A549 (cell line): Measurements from ENCODE around the gene PAQR8. TPM values are rescaled to one million over a fixed set of nuclear protein-coding genes. Genes with fewer than 3 reads are reported as not detected.

ENCODE experiments used
- ATAC-seq, 2 experiments: fragments of 200-7000 bp in 1 of 2; fragments of >200 bp in 1 of 2; cut with Nextera tagmentation in 1 of 2; cut with Tn5 transposase in 1 of 2; 3 replicates each; pipeline versions ENCODE4 v1.8.0 to v1.9.1; 2018 to 2020; ENCODE audit warnings: mild to moderate bottlenecking in 1 of 2, moderate library complexity in 1 of 2
- CTCF ChIA-PET: fragments of 300-600 bp; sonication (Branson Sonifier 250); formaldehyde crosslinking; extraction: SDS; loops from one replicate; lab custom pipeline; 2021; ENCODE audit warnings: antibody characterized with exemption, inconsistent platforms; lab: Yijun Ruan, JAX
- POLR2A ChIA-PET: fragments of 350-600 bp; formaldehyde crosslinking; extraction: SDS; loops from one replicate; lab custom pipeline; 2021; ENCODE audit warnings: antibody characterized with exemption, inconsistent platforms; lab: Yijun Ruan, JAX
- DNase-seq, 2 experiments: peaks; one replicate each; pipeline versions ENCODE4 v3.0.0 to v3.0.0-alpha.2; 2011 to 2016; ENCODE audit warnings: low read depth in 1 of 2, low spot score in 1 of 2
- FAIRE-seq: peaks from 2 replicates; lab custom pipeline; 2011; peaks lifted over from hg19 to GRCh38; lab: Jason Lieb, UNC
- H3K27ac ChIP-seq, 2 experiments: fragments of >200 bp; sonication (Bioruptor Twin); formaldehyde crosslinking; 3 replicates each; pipeline ENCODE4 v1.5.1; 2016 to 2017
- H3K4me1 ChIP-seq: fragments of >200 bp; sonication (Bioruptor Twin); formaldehyde crosslinking; 3 replicates; pipeline ENCODE4 v1.6.1; 2016
- H3K4me2 ChIP-seq: fragments of >200 bp; sonication (Bioruptor Twin); formaldehyde crosslinking; 3 replicates; pipeline ENCODE4 v1.6.1; 2016
- H3K4me3 ChIP-seq: fragments of >200 bp; sonication (Bioruptor Twin); formaldehyde crosslinking; 3 replicates; pipeline ENCODE4 v1.5.1; 2016
- H3K9me3 ChIP-seq: fragments of >200 bp; sonication (Bioruptor Twin); formaldehyde crosslinking; 3 replicates; pipeline ENCODE4 v1.6.1; 2016
- BHLHE40 ChIP-seq: IDR thresholded peaks from 2 replicates; pipeline ENCODE4 v1.6.1; 2012; ENCODE audit warnings: low read depth, low read length, inconsistent platforms
- CBX8 ChIP-seq: fragments of 200-600 bp; sonication (generic); IDR thresholded peaks from 2 replicates; pipeline ENCODE4 v1.6.1; 2016
- CHD4 ChIP-seq: fragments of 200-600 bp; sonication (generic); IDR thresholded peaks from 2 replicates; pipeline ENCODE4 v1.6.1; 2016; ENCODE audit warnings: antibody characterized with exemption, mild to moderate bottlenecking, borderline replicate concordance
- EHF ChIP-seq: fragments of 250-450 bp; sonication (Bioruptor Pico); IDR thresholded peaks from 2 replicates; pipeline ENCODE4 v1.5.0; 2020; ENCODE audit warnings: mild to moderate bottlenecking
- ELK1 ChIP-seq: fragments of 150-350 bp; IDR thresholded peaks from 2 replicates; pipeline ENCODE4 v1.6.1; 2014; ENCODE audit warnings: low read depth, mild to moderate bottlenecking, low read length
- FOSL2 ChIP-seq, 2 experiments: fragments of 450-650 bp in 1 of 2; fragments of >200 bp in 1 of 2; sonication (Bioruptor Twin) in 1 of 2; formaldehyde crosslinking; IDR thresholded peaks; 2 replicates each; pipeline versions ENCODE4 v1.5.0 to v1.6.1; 2016 to 2020; ENCODE audit warnings: mild to moderate bottlenecking in 1 of 2, moderate library complexity in 1 of 2
- HDAC2 ChIP-seq: fragments of 200-600 bp; sonication (generic); IDR thresholded peaks from 2 replicates; pipeline ENCODE4 v1.6.1; 2016
- HES2 ChIP-seq: fragments of >200 bp; sonication (Bioruptor Twin); formaldehyde crosslinking; IDR thresholded peaks from 2 replicates; pipeline ENCODE4 v1.6.1; 2016
- JUN ChIP-seq, 2 experiments: fragments of >200 bp; sonication (Bioruptor Twin); formaldehyde crosslinking; IDR thresholded peaks; 2 replicates in 1 of 2; 3 replicates in 1 of 2; pipeline ENCODE4 v1.6.1; 2016 to 2017
- KDM1A ChIP-seq: fragments of 200-600 bp; sonication (generic); IDR thresholded peaks from 2 replicates; pipeline ENCODE4 v1.6.1; 2016; ENCODE audit warnings: low read depth, mild to moderate bottlenecking
- MAFK ChIP-seq: fragments of 450-650 bp; IDR thresholded peaks from 2 replicates; pipeline ENCODE4 v1.6.1; 2014; ENCODE audit not compliant: partially characterized antibody
- MAZ ChIP-seq: fragments of 150-350 bp; IDR thresholded peaks from 2 replicates; pipeline ENCODE4 v1.6.1; 2014; ENCODE audit warnings: antibody characterized with exemption, low read depth, low read length, borderline replicate concordance
- MYC ChIP-seq: IDR thresholded peaks from 2 replicates; pipeline ENCODE4 v1.6.1; 2012; ENCODE audit warnings: mild to moderate bottlenecking, inconsistent platforms, low read length, improper control_type of control experiment, borderline replicate concordance
- NPAS2 ChIP-seq: fragments of 250-450 bp; sonication (Bioruptor Pico); IDR thresholded peaks from 2 replicates; pipeline ENCODE4 v1.8.0; 2022; ENCODE audit warnings: mild to moderate bottlenecking, moderate library complexity, borderline replicate concordance
- NR3C1 ChIP-seq: fragments of >200 bp; sonication (Bioruptor Twin); formaldehyde crosslinking; IDR thresholded peaks from 3 replicates; pipeline ENCODE4 v1.6.1; 2017
- PHF8 ChIP-seq: fragments of 200-600 bp; sonication (generic); IDR thresholded peaks from 2 replicates; pipeline ENCODE4 v1.6.1; 2016; ENCODE audit warnings: low read depth, mild to moderate bottlenecking, antibody characterized with exemption, moderate library complexity, borderline replicate concordance
- RAD21 ChIP-seq, 2 experiments: fragments of >200 bp in 1 of 2; sonication (Bioruptor Twin) in 1 of 2; formaldehyde crosslinking in 1 of 2; IDR thresholded peaks in 1 of 2; conservative IDR thresholded peaks in 1 of 2; 2 replicates in 1 of 2; 3 replicates in 1 of 2; pipeline ENCODE4 v1.6.1; 2012 to 2018; ENCODE audit warnings: inconsistent platforms in 1 of 2
- REST ChIP-seq: fragments of 200-600 bp; sonication (generic); IDR thresholded peaks from 2 replicates; pipeline ENCODE4 v1.6.1; 2016; ENCODE audit warnings: antibody characterized with exemption, mild to moderate bottlenecking, moderate library complexity
- RNF2 ChIP-seq: fragments of 200-600 bp; sonication (generic); IDR thresholded peaks from 2 replicates; pipeline ENCODE4 v1.6.1; 2016; ENCODE audit warnings: low read depth, mild to moderate bottlenecking, antibody characterized with exemption, moderate library complexity, borderline replicate concordance
- TFCP2L1 ChIP-seq: fragments of 250-450 bp; sonication (Bioruptor Pico); IDR thresholded peaks from 2 replicates; pipeline ENCODE4 v1.5.0; 2021; ENCODE audit warnings: mild to moderate bottlenecking
- ZFP36 ChIP-seq: fragments of 450-650 bp; IDR thresholded peaks from 2 replicates; pipeline ENCODE4 v1.6.1; 2014; ENCODE audit warnings: borderline replicate concordance; ENCODE audit not compliant: partially characterized antibody
- ZNF302 ChIP-seq: fragments of 250-450 bp; sonication (Bioruptor Pico); IDR thresholded peaks from 2 replicates; pipeline ENCODE4 v1.9.0; 2021; ENCODE audit warnings: inconsistent platforms, mild to moderate bottlenecking, moderate library complexity
- WGBS: methylation state at CpG from one replicate; pipeline ENCODE4 v1.1.6; 2017; ENCODE audit errors: missing lambda C conversion rate; 5-methylcytosine and 5-hydroxymethylcytosine counted together
- polyA plus RNA-seq, 4 experiments: library from polyadenylated mRNA; depleted of rRNA in 3 of 4; stranded (reverse); fragments of >200 nt; fragmentation: RNase III in 1 of 4; extraction: RNeasy Plus Mini Kit Qiagen cat#74134 plus additional on column Dnase treatment in 1 of 4; gene quantifications; 2 replicates in 3 of 4; 3 replicates in 1 of 4; pipeline ENCODE4 v1.2.3, GENCODE V29; 2011 to 2017
- TF ChIP-seq, protein P1 (sequence below): fragments of >200 bp; sonication (Bioruptor Twin); formaldehyde crosslinking; IDR thresholded peaks from 3 replicates; pipeline ENCODE4 v1.6.1; 2016

The PAQR8 gene
- polyA plus RNA-seq, 2 of the 4 experiments (the other 2 are of a cell fraction), result 0.80 to 1.2 TPM

- WGBS, result 84% methylated on average over 3 of the region's 3 CpGs
- ATAC-seq (no peak), FAIRE-seq (no peak), DNase-seq (no peak)
- TF ChIP-seq MYC (no peak), RNF2 (no peak), ELK1 (no peak), KDM1A (no peak), JUN (IDR thresholded peaks at IDR 0.05) (no peak), CHD4 (no peak), ZNF302 (CRISPR knock-in tag) (no peak)
- Histone ChIP-seq H3K4me2 (no peak overlapping the region), H3K27ac (no peak overlapping the region), H3K4me1 (0 out of 3 replicates have a peak, but pooled peaks cover 9% of the 10 kb centered on the region), H3K4me3 (no peak overlapping the region), H3K9me3 (no peaks in the 10 kb centered on the region)
- POLR2A ChIA-PET, result no interaction called here
- CTCF ChIA-PET, result no interaction called here
These were observed 35.2 kb upstream of the PAQR8 start for GRCh38 chr6:52326540-52327364.

- Histone ChIP-seq H3K27ac (no peak overlapping the region), H3K4me2 (no peak overlapping the region), H3K4me3 (no peak overlapping the region), H3K9me3 (no peaks in the 10 kb centered on the region), H3K4me1 (0 out of 3 replicates have a peak, but pooled peaks cover 9% of the 10 kb centered on the region)
- WGBS, result 61% methylated on average over 2 of the region's 2 CpGs
- ChIA-PET CTCF (interaction anchor here (0.6 kb wide), 1 partner anchor 22 kb away, joined by 3 read pairs; no protein-coding TSS in a partner anchor), POLR2A (no interaction called here)
- ATAC-seq (no peak), DNase-seq (no peak), FAIRE-seq (no peak)
- TF ChIP-seq TFCP2L1 (CRISPR knock-in tag), result no peak
- TF ChIP-seq HDAC2, result no peak
- TF ChIP-seq ZNF302 (CRISPR knock-in tag), result no peak
- TF ChIP-seq BHLHE40, result no peak
- TF ChIP-seq EHF (CRISPR knock-in tag), result no peak
- TF ChIP-seq NPAS2 (CRISPR knock-in tag), result no peak
- TF ChIP-seq FOSL2 (IDR thresholded peaks at IDR 0.05), result no peak
- TF ChIP-seq FOSL2 (CRISPR knock-in tag; IDR thresholded peaks at IDR 0.05), result no peak
- no peak for TF ChIP-seq PHF8
- TF ChIP-seq JUN (IDR thresholded peaks at IDR 0.05), result no peak
- no peak for TF ChIP-seq MAZ
- TF ChIP-seq RAD21 (conservative IDR thresholded peaks at IDR 0.05 in 1 of 2, IDR thresholded peaks at IDR 0.05 in 1 of 2), result no peak
- no peak for TF ChIP-seq CBX8
- TF ChIP-seq REST, result no peak
- no peak for TF ChIP-seq ELK1
- TF ChIP-seq NR3C1, result no peak
- no peak for TF ChIP-seq ZFP36
- TF ChIP-seq, protein P1, sequence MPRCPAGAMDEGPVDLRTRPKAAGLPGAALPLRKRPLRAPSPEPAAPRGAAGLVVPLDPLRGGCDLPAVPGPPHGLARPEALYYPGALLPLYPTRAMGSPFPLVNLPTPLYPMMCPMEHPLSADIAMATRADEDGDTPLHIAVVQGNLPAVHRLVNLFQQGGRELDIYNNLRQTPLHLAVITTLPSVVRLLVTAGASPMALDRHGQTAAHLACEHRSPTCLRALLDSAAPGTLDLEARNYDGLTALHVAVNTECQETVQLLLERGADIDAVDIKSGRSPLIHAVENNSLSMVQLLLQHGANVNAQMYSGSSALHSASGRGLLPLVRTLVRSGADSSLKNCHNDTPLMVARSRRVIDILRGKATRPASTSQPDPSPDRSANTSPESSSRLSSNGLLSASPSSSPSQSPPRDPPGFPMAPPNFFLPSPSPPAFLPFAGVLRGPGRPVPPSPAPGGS, result no peak
- TF ChIP-seq HES2, result no peak
- TF ChIP-seq MAFK, result no peak
These were observed 33.7 kb upstream of the PAQR8 start for GRCh38 chr6:52328303-52328662.
